Trophoblast cell (in vitro differentiated cells and primary cell): Measurements from ENCODE around the gene SLC2A6.

Source experiments
- DNase-seq, 2 donors: peaks; one replicate each; pipeline ENCODE4 v3.0.0-alpha.2; 2016
- H2AFZ ChIP-seq: 2 replicates; pipeline ENCODE4 v1.6.1; 2013; ENCODE audit warnings: low read length, moderate library complexity, mild to moderate bottlenecking; ENCODE audit not compliant: insufficient read depth, poor library complexity
- H2AK5ac ChIP-seq: 2 replicates; pipeline ENCODE4 v1.6.1; 2013; ENCODE audit warnings: mild to moderate bottlenecking, low read length
- H2BK120ac ChIP-seq: 2 replicates; pipeline ENCODE4 v1.6.1; 2013; ENCODE audit warnings: low read length, mild to moderate bottlenecking, moderate library complexity; ENCODE audit not compliant: insufficient read depth, poor library complexity
- H2BK12ac ChIP-seq: 2 replicates; pipeline ENCODE4 v1.6.1; 2013; ENCODE audit warnings: mild to moderate bottlenecking, low read length, moderate library complexity
- H2BK5ac ChIP-seq: 2 replicates; pipeline ENCODE4 v1.6.1; 2013; ENCODE audit warnings: low read length, low read depth, moderate library complexity, mild to moderate bottlenecking; ENCODE audit not compliant: poor library complexity
- H3K14ac ChIP-seq: 2 replicates; pipeline ENCODE4 v1.6.1; 2013; ENCODE audit warnings: mild to moderate bottlenecking, low read length
- H3K18ac ChIP-seq: 2 replicates; pipeline ENCODE4 v1.6.1; 2013; ENCODE audit warnings: mild to moderate bottlenecking, low read length
- H3K23ac ChIP-seq: 2 replicates; pipeline ENCODE4 v1.6.1; 2013; ENCODE audit warnings: low read length
- H3K27ac ChIP-seq: 2 replicates; pipeline ENCODE4 v1.5.1; 2013; ENCODE audit warnings: low read depth, mild to moderate bottlenecking, inconsistent platforms, low read length, moderate library complexity
- H3K27me3 ChIP-seq: 2 replicates; pipeline ENCODE4 v1.6.1; 2013; ENCODE audit warnings: inconsistent platforms, mild to moderate bottlenecking, low read length, moderate library complexity; ENCODE audit not compliant: insufficient read depth
- H3K36me3 ChIP-seq, 2 experiments: 1 replicate in 1 of 2; 2 replicates in 1 of 2; pipeline ENCODE4 v1.6.1; 2013; ENCODE audit warnings: low read length in 2 of 2, mild to moderate bottlenecking in 2 of 2, moderate library complexity in 1 of 2; ENCODE audit not compliant: insufficient read depth in 2 of 2, control insufficient read depth in 1 of 2
- H3K4ac ChIP-seq: 2 replicates; pipeline ENCODE4 v1.6.1; 2013; ENCODE audit warnings: low read depth, mild to moderate bottlenecking, low read length, moderate library complexity
- H3K4me1 ChIP-seq, 2 experiments: 1 replicate in 1 of 2; 2 replicates in 1 of 2; pipeline ENCODE4 v1.6.1; 2013; ENCODE audit warnings: low read length in 2 of 2, mild to moderate bottlenecking in 2 of 2, moderate library complexity in 1 of 2; ENCODE audit not compliant: insufficient read depth in 2 of 2, control insufficient read depth in 1 of 2
- H3K4me2 ChIP-seq: 2 replicates; pipeline ENCODE4 v1.6.1; 2013; ENCODE audit warnings: inconsistent platforms, mild to moderate bottlenecking, low read length, moderate library complexity
- H3K4me3 ChIP-seq: 2 replicates; pipeline ENCODE4 v1.5.1; 2013; ENCODE audit warnings: mild to moderate bottlenecking, low read depth, low read length, inconsistent platforms
- H3K79me1 ChIP-seq: one replicate; pipeline ENCODE4 v1.6.1; 2013; ENCODE audit warnings: low read length
- H3K79me2 ChIP-seq: 2 replicates; pipeline ENCODE4 v1.6.1; 2013; ENCODE audit warnings: low read length, mild to moderate bottlenecking; ENCODE audit not compliant: control insufficient read depth, insufficient read depth, poor library complexity
- H3K9ac ChIP-seq: 2 replicates; pipeline ENCODE4 v1.6.1; 2013; ENCODE audit warnings: mild to moderate bottlenecking, low read length
- H3K9me3 ChIP-seq: 2 replicates; pipeline ENCODE4 v1.6.1; 2013; ENCODE audit warnings: low read depth, mild to moderate bottlenecking, control low read depth, inconsistent platforms, low read length; ENCODE audit not compliant: insufficient read depth
- H4K12ac ChIP-seq: 2 replicates; pipeline ENCODE4 v1.6.1; 2013; ENCODE audit warnings: low read depth, mild to moderate bottlenecking, low read length, moderate library complexity
- H4K8ac ChIP-seq: 2 replicates; pipeline ENCODE4 v1.6.1; 2013; ENCODE audit warnings: low read depth, mild to moderate bottlenecking, low read length, moderate library complexity
- H4K91ac ChIP-seq: one replicate; pipeline ENCODE4 v1.6.1; 2013; ENCODE audit warnings: low read depth, mild to moderate bottlenecking, low read length, moderate library complexity
- WGBS: extraction: QIAGEN DNeasy Blood & Tissue Kit; methylation state at CpG from one replicate; pipeline ENCODE4 v1.1.7; 2013; ENCODE audit warnings: missing lambda C conversion rate; ENCODE audit not compliant: insufficient read length, insufficient coverage; ENCODE audit errors: extremely low coverage; 5-methylcytosine and 5-hydroxymethylcytosine counted together

Gene SLC2A6

GRCh38 chr9:133526721-133527321 lies 47.9 kb upstream of the SLC2A6 start:
- H4K8ac ChIP-seq, result peak overlapping the region; percentile 43
- H4K91ac ChIP-seq, result peak overlapping the region; percentile 84
- H2BK12ac ChIP-seq, result peak overlapping the region; percentile 29
- no peaks in the 10 kb centered on the region for H3K36me3 ChIP-seq
- no CpG with 5 or more reads among the region's 21 CpGs for WGBS
- H3K4ac ChIP-seq, result no peak overlapping the region
- no peaks in the 10 kb centered on the region for H3K9me3 ChIP-seq
- peak overlapping the region; percentile 25 for H2BK5ac ChIP-seq
- H2AK5ac ChIP-seq, result no peak overlapping the region
- no peaks in the 10 kb centered on the region for H3K27me3 ChIP-seq
- H4K12ac ChIP-seq, result no peak overlapping the region
- peak overlapping the region; percentile 42 for H3K18ac ChIP-seq
- H3K79me1 ChIP-seq, result peaks cover 11% of the 10 kb centered on the region
- no peak overlapping the region for H3K9ac ChIP-seq
- H3K79me2 ChIP-seq, result no peaks in the 10 kb centered on the region
- peak overlapping the region; percentile 69 for H2BK120ac ChIP-seq
- H3K4me3 ChIP-seq, result no peak overlapping the region
- H3K27ac ChIP-seq, result no peak overlapping the region
- H3K14ac ChIP-seq, result peak overlapping the region; percentile 50
- H3K4me2 ChIP-seq, result no peak overlapping the region
- no peak overlapping the region for H3K23ac ChIP-seq
- DNase-seq, result no peak
- peaks cover 32 to 38% of the 10 kb centered on the region in 2 experiments for H3K4me1 ChIP-seq
- H2AFZ ChIP-seq, result peak overlapping the region; percentile 37

GRCh38 chr9:133525677-133526076 lies 46.8 kb upstream of the SLC2A6 start:
- H3K79me1 ChIP-seq, result peaks cover 11% of the 10 kb centered on the region
- H3K4me2 ChIP-seq, result no peak overlapping the region
- H4K12ac ChIP-seq, result no peak overlapping the region
- H4K8ac ChIP-seq, result no peak overlapping the region
- H3K4me3 ChIP-seq, result no peak overlapping the region
- H3K18ac ChIP-seq, result no peak overlapping the region
- H3K27me3 ChIP-seq, result no peaks in the 10 kb centered on the region
- no peak overlapping the region for H3K4ac ChIP-seq
- H2AK5ac ChIP-seq, result no peak overlapping the region
- no peak overlapping the region for H2BK120ac ChIP-seq
- no peak overlapping the region for H3K14ac ChIP-seq
- H3K4me1 ChIP-seq, result peaks cover 32 to 38% of the 10 kb centered on the region in 2 experiments
- DNase-seq, result no peak
- WGBS, result no CpG with 5 or more reads among the region's 8 CpGs
- H3K27ac ChIP-seq, result no peak overlapping the region
- no peaks in the 10 kb centered on the region for H3K79me2 ChIP-seq
- peak overlapping the region; percentile 26 for H2BK12ac ChIP-seq
- H2BK5ac ChIP-seq, result no peak overlapping the region
- no peak overlapping the region for H2AFZ ChIP-seq
- no peak overlapping the region for H3K23ac ChIP-seq
- no peaks in the 10 kb centered on the region for H3K9me3 ChIP-seq
- no peaks in the 10 kb centered on the region for H3K36me3 ChIP-seq
- H4K91ac ChIP-seq, result no peak overlapping the region
- no peak overlapping the region for H3K9ac ChIP-seq

GRCh38 chr9:133524679-133525228 lies 45.9 kb upstream of the SLC2A6 start, which contains the start of gene MYMK:
TSS of gene MYMK (minus strand) at chr9:133524959. CDS start at chr9:133524844, 115 bp downstream.
- H3K14ac ChIP-seq, result no peak within 1 kb of the TSS
- H3K27ac ChIP-seq, result no peak within 1 kb of the TSS
- WGBS, result no CpG with 5 or more reads among the region's 17 CpGs
- H3K23ac ChIP-seq, result no peak within 1 kb of the TSS
- H4K8ac ChIP-seq, result no peak within 1 kb of the TSS
- DNase-seq, result no peak
- peaks cover 10% of the 10 kb centered on the region for H3K79me1 ChIP-seq
- H3K36me3 ChIP-seq, result no peaks in the 10 kb centered on the region
- H3K4me1 ChIP-seq, result peaks cover 29 to 37% of the 10 kb centered on the region in 2 experiments
- H2BK12ac ChIP-seq, result peak within 1 kb of the TSS; percentile 33
- H2AFZ ChIP-seq, result no peak within 1 kb of the TSS
- no peak within 1 kb of the TSS for H3K18ac ChIP-seq
- no peaks in the 10 kb centered on the region for H3K9me3 ChIP-seq
- H3K4ac ChIP-seq, result no peak within 1 kb of the TSS
- no peak within 1 kb of the TSS for H3K4me3 ChIP-seq
- H3K27me3 ChIP-seq, result no peaks in the 10 kb centered on the region
- no peak within 1 kb of the TSS for H2BK120ac ChIP-seq
- no peak within 1 kb of the TSS for H3K9ac ChIP-seq
- H3K4me2 ChIP-seq, result no peak within 1 kb of the TSS
- no peak within 1 kb of the TSS for H4K12ac ChIP-seq
- H2AK5ac ChIP-seq, result peak within 1 kb of the TSS; percentile 5
- H3K79me2 ChIP-seq, result no peaks in the 10 kb centered on the region
- peak within 1 kb of the TSS; percentile 59 for H4K91ac ChIP-seq
- no peak within 1 kb of the TSS for H2BK5ac ChIP-seq

GRCh38 chr9:133524146-133524545 lies 45.2 kb upstream of the SLC2A6 start:
- Histone ChIP-seq H3K27me3 (no peaks in the 10 kb centered on the region), H3K4me2 (no peak overlapping the region)

More at GRCh38 chr9:133524146-133524545, 45.2 kb upstream of the SLC2A6 start:
- Histone ChIP-seq H2BK120ac (no peak overlapping the region), H2AFZ (no peak overlapping the region), H3K4me1 (peaks cover 27 to 31% of the 10 kb centered on the region in 2 experiments), H3K18ac (no peak overlapping the region), H2BK5ac (no peak overlapping the region), H3K4ac (no peak overlapping the region), H3K79me2 (no peaks in the 10 kb centered on the region), H4K8ac (no peak overlapping the region), H3K4me3 (no peak overlapping the region), H3K9ac (no peak overlapping the region), H3K9me3 (no peaks in the 10 kb centered on the region), H3K27ac (no peak overlapping the region), H3K14ac (no peak overlapping the region), H4K91ac (peak overlapping the region; percentile 59), H3K23ac (no peak overlapping the region), H4K12ac (no peak overlapping the region), H2BK12ac (no peak overlapping the region), H2AK5ac (no peak overlapping the region), H3K36me3 (no peaks in the 10 kb centered on the region), H3K79me1 (peaks cover 9% of the 10 kb centered on the region)
- DNase-seq, result no peak
- no CpG with 5 or more reads among the region's 5 CpGs for WGBS
